Measurements from ENCODE around the gene SMIM41. TPM values are rescaled to one million over a fixed set of nuclear protein-coding genes. Genes with fewer than 3 reads are reported as not detected.

Gene SMIM41
- total RNA-seq, 4 donors from 2014 or later = 1.4 to 6.6 TPM; not detected in 2

GRCh38 chr12:52080403-52081251, 1.1 kb downstream of the SMIM41 start:
- Histone ChIP-seq H3K27ac (peak overlapping the region; percentile 53 to 80 (median 68)), H3K4me1 (peaks cover 0 to 28% (median 19%) of the 10 kb centered on the region in 4 donors), H3K9me3 (no peaks in the 10 kb centered on the region), H3K27me3 (no peaks in the 10 kb centered on the region), H3K4me3 (peak overlapping the region in 3 of 4 donors; percentile 7 to 36 (median 20)), H3K36me3 (peaks cover 0 to 30% (median 0%) of the 10 kb centered on the region in 3 donors)
- TF ChIP-seq POLR2A (IDR thresholded peaks at IDR 0.05) (no peak), CTCF (IDR thresholded peaks at IDR 0.05) (no peak)
- no peak for DNase-seq

- peak overlapping the region in 2 of 4 donors; percentile 6 to 10 for H3K4me3 ChIP-seq
- peak overlapping the region; percentile 53 to 80 (median 68) for H3K27ac ChIP-seq
- peaks cover 0 to 26% (median 0%) of the 10 kb centered on the region in 3 donors for H3K36me3 ChIP-seq
Measured at GRCh38 chr12:52081263-52081733, 1.8 kb downstream of the SMIM41 start.

GRCh38 chr12:52082026-52082668, 2.6 kb downstream of the SMIM41 start:
- Histone ChIP-seq H3K9me3 (no peaks in the 10 kb centered on the region), H3K27ac (peak overlapping the region; percentile 53 to 80 (median 68)), H3K27me3 (no peaks in the 10 kb centered on the region), H3K4me1 (peaks cover 0 to 28% (median 19%) of the 10 kb centered on the region in 4 donors), H3K36me3 (peaks cover 0 to 17% (median 0%) of the 10 kb centered on the region in 3 donors), H3K4me3 (peak overlapping the region in 1 of 4 donors; percentile 10)
- TF ChIP-seq CTCF (IDR thresholded peaks at IDR 0.05) = no peak
- no peak for TF ChIP-seq POLR2A (IDR thresholded peaks at IDR 0.05)
- DNase-seq = peak in 1 of 3 donors; percentile 57

More at GRCh38 chr12:52081263-52081733, 1.8 kb downstream of the SMIM41 start:
- H3K9me3 ChIP-seq = no peaks in the 10 kb centered on the region
- H3K4me1 ChIP-seq = peaks cover 0 to 28% (median 19%) of the 10 kb centered on the region in 4 donors
- no peaks in the 10 kb centered on the region for H3K27me3 ChIP-seq
- DNase-seq = peak in 2 of 3 donors; percentile 73 to 79
- TF ChIP-seq POLR2A (IDR thresholded peaks at IDR 0.05) (no peak), CTCF (IDR thresholded peaks at IDR 0.05) (no peak)

GRCh38 chr12:52082669-52082987, 3.1 kb downstream of the SMIM41 start:
- peaks cover 0 to 28% (median 19%) of the 10 kb centered on the region in 4 donors for H3K4me1 ChIP-seq
- TF ChIP-seq CTCF (IDR thresholded peaks at IDR 0.05) (no peak), POLR2A (IDR thresholded peaks at IDR 0.05) (no peak)
- no peaks in the 10 kb centered on the region for H3K27me3 ChIP-seq
- no peak overlapping the region for H3K4me3 ChIP-seq
- peaks cover 0 to 13% (median 0%) of the 10 kb centered on the region in 3 donors for H3K36me3 ChIP-seq
- DNase-seq = no peak
- no peaks in the 10 kb centered on the region for H3K9me3 ChIP-seq
- peak overlapping the region; percentile 53 to 80 (median 68) for H3K27ac ChIP-seq

- Histone ChIP-seq H3K27me3 (no peaks in the 10 kb centered on the region), H3K36me3 (peaks cover 0 to 9% (median 0%) of the 10 kb centered on the region in 3 donors), H3K9me3 (no peaks in the 10 kb centered on the region), H3K27ac (peak overlapping the region; percentile 53 to 80 (median 68)), H3K4me1 (peaks cover 0 to 28% (median 19%) of the 10 kb centered on the region in 4 donors), H3K4me3 (no peak overlapping the region)
- DNase-seq = peak in 2 of 3 donors; percentile 64 to 82
- TF ChIP-seq CTCF (IDR thresholded peaks at IDR 0.05) = peak; percentile 85 to 98 (median 91)
- no peak for TF ChIP-seq POLR2A (IDR thresholded peaks at IDR 0.05)
Measured at GRCh38 chr12:52082988-52083637, 3.6 kb downstream of the SMIM41 start.
